Nephron progenitor cell (in vitro differentiated cells): ENCODE data around the gene SMARCD3.

Experiments used
- DNase-seq: peaks from one replicate; pipeline ENCODE4 v3.0.0; 2021
- H3K27ac Mint-ChIP-seq: 2 replicates; pipeline ENCODE4 v1.8.0; 2021; ENCODE audit warnings: mild to moderate bottlenecking, moderate library complexity, mixed read lengths
- H3K27me3 Mint-ChIP-seq: 2 replicates; pipeline ENCODE4 v1.8.0; 2021; ENCODE audit warnings: mild to moderate bottlenecking, low read depth, mixed read lengths; ENCODE audit not compliant: poor library complexity
- H3K36me3 Mint-ChIP-seq: 2 replicates; pipeline ENCODE4 v1.8.0; 2021; ENCODE audit warnings: low read depth, mixed read lengths
- H3K4me1 Mint-ChIP-seq: 2 replicates; pipeline ENCODE4 v1.8.0; 2021; ENCODE audit warnings: mixed read lengths
- H3K4me3 Mint-ChIP-seq: 2 replicates; pipeline ENCODE4 v1.8.0; 2021; ENCODE audit warnings: mild to moderate bottlenecking, moderate library complexity, mixed read lengths
- H3K9me3 Mint-ChIP-seq: 2 replicates; pipeline ENCODE4 v1.8.0; 2021; ENCODE audit warnings: mild to moderate bottlenecking, moderate library complexity, mixed read lengths
- TF ChIP-seq, protein P1 (sequence below): fragments of 200-600 bp; sonication (generic); IDR thresholded peaks from 2 replicates; pipeline ENCODE4 v1.5.0; 2021; ENCODE audit warnings: antibody characterized with exemption

Gene SMARCD3

GRCh38 chr7:151210087-151210854 is 38.2 kb downstream of the SMARCD3 start, which contains the start of gene H2BK1:
TSS of gene H2BK1 (minus strand) at chr7:151210488. CDS start at chr7:151210318, 170 bp downstream.
- no peak for DNase-seq
- peak within 1 kb of the TSS; percentile 27 for H3K27ac Mint-ChIP-seq
- peaks cover 14% of the 10 kb centered on the region for H3K4me1 Mint-ChIP-seq
- TF ChIP-seq, protein P1, sequence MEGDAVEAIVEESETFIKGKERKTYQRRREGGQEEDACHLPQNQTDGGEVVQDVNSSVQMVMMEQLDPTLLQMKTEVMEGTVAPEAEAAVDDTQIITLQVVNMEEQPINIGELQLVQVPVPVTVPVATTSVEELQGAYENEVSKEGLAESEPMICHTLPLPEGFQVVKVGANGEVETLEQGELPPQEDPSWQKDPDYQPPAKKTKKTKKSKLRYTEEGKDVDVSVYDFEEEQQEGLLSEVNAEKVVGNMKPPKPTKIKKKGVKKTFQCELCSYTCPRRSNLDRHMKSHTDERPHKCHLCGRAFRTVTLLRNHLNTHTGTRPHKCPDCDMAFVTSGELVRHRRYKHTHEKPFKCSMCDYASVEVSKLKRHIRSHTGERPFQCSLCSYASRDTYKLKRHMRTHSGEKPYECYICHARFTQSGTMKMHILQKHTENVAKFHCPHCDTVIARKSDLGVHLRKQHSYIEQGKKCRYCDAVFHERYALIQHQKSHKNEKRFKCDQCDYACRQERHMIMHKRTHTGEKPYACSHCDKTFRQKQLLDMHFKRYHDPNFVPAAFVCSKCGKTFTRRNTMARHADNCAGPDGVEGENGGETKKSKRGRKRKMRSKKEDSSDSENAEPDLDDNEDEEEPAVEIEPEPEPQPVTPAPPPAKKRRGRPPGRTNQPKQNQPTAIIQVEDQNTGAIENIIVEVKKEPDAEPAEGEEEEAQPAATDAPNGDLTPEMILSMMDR = no peak
- H3K9me3 Mint-ChIP-seq = no peaks in the 10 kb centered on the region
- peaks cover 29% of the 10 kb centered on the region for H3K36me3 Mint-ChIP-seq
- H3K4me3 Mint-ChIP-seq = no peak within 1 kb of the TSS
- peaks cover 25% of the 10 kb centered on the region for H3K27me3 Mint-ChIP-seq

GRCh38 chr7:151209588-151209987 is 38.9 kb downstream of the SMARCD3 start:
- TF ChIP-seq, protein P1 = no peak
- Mint-ChIP-seq H3K4me3 (no peak overlapping the region), H3K36me3 (peaks cover 22% of the 10 kb centered on the region), H3K27ac (no peak overlapping the region), H3K9me3 (no peaks in the 10 kb centered on the region), H3K4me1 (peaks cover 14% of the 10 kb centered on the region), H3K27me3 (peaks cover 30% of the 10 kb centered on the region)
- DNase-seq = no peak

GRCh38 chr7:151208253-151208862 is 40.1 kb downstream of the SMARCD3 start:
- Mint-ChIP-seq H3K36me3 (peaks cover 15% of the 10 kb centered on the region), H3K4me3 (no peak overlapping the region), H3K9me3 (no peaks in the 10 kb centered on the region), H3K27me3 (peaks cover 38% of the 10 kb centered on the region), H3K27ac (no peak overlapping the region), H3K4me1 (peaks cover 14% of the 10 kb centered on the region)
- TF ChIP-seq, protein P1 = no peak
- DNase-seq = no peak

GRCh38 chr7:151207804-151208203 is 40.7 kb downstream of the SMARCD3 start:
- Mint-ChIP-seq H3K9me3 (no peaks in the 10 kb centered on the region), H3K36me3 (peaks cover 10% of the 10 kb centered on the region), H3K27ac (no peak overlapping the region), H3K4me3 (no peak overlapping the region), H3K27me3 (peaks cover 41% of the 10 kb centered on the region), H3K4me1 (peaks cover 14% of the 10 kb centered on the region)
- TF ChIP-seq, protein P1 = no peak
- DNase-seq = no peak

GRCh38 chr7:151207315-151207714 is 41.2 kb downstream of the SMARCD3 start:
- Mint-ChIP-seq H3K4me3 (no peak overlapping the region), H3K27ac (no peak overlapping the region), H3K27me3 (peaks cover 46% of the 10 kb centered on the region), H3K36me3 (peaks cover 8% of the 10 kb centered on the region), H3K9me3 (no peaks in the 10 kb centered on the region), H3K4me1 (peaks cover 14% of the 10 kb centered on the region)
- no peak for DNase-seq
- TF ChIP-seq, protein P1 = no peak
